IPS-NIHi7 (cell line): Measurements from ENCODE around the gene RPL36A.
A peak's percentile ranks its signal among the peaks of the same experiment; 100 is the strongest.

ENCODE experiments used
- DNase-seq: peaks from one replicate; pipeline ENCODE4 v3.0.0; 2012; ENCODE audit warnings: mixed read lengths; ENCODE audit errors: extremely low spot score

RPL36A gene

GRCh38 chrX:101390664-101391525 is at the start of gene RPL36A:
Gene RPL36A (plus strand): TSS chrX:101391011. CDS start chrX:101391044, 33 bp downstream.
- DNase-seq = peak; percentile 79

GRCh38 chrX:101347859-101348451 is 42.9 kb upstream of the RPL36A start:
- DNase-seq = no peak

GRCh38 chrX:101348452-101349192 is 42.2 kb upstream of the RPL36A start, which contains the start of gene TIMM8A:
Gene TIMM8A (minus strand): TSS chrX:101348742. CDS start chrX:101348664, 78 bp downstream.
- DNase-seq = peak; percentile 80

GRCh38 chrX:101349193-101349562 is 41.6 kb upstream of the RPL36A start:
- no peak for DNase-seq

- peak; percentile 15 for DNase-seq
Observed at GRCh38 chrX:101357166-101357795, 33.5 kb upstream of the RPL36A start.

- DNase-seq = no peak
Observed at GRCh38 chrX:101359966-101360365, 30.8 kb upstream of the RPL36A start.

- DNase-seq = no peak
Observed at GRCh38 chrX:101360390-101360789, 30.4 kb upstream of the RPL36A start.

GRCh38 chrX:101362116-101362515 is 28.7 kb upstream of the RPL36A start:
- no peak for DNase-seq

GRCh38 chrX:101362757-101363156 is 28.1 kb upstream of the RPL36A start:
- DNase-seq = no peak

GRCh38 chrX:101365301-101365795 is 25.5 kb upstream of the RPL36A start:
- DNase-seq = no peak

- DNase-seq = no peak
Observed at GRCh38 chrX:101368800-101369199, 22.0 kb upstream of the RPL36A start.

- no peak for DNase-seq
Observed at GRCh38 chrX:101369687-101370086, 21.1 kb upstream of the RPL36A start.

- DNase-seq = no peak
Observed at GRCh38 chrX:101370888-101371504, 19.8 kb upstream of the RPL36A start.

- DNase-seq = no peak
Observed at GRCh38 chrX:101377547-101377946, 13.3 kb upstream of the RPL36A start.

GRCh38 chrX:101383679-101384205 is 7.1 kb upstream of the RPL36A start:
- DNase-seq = no peak

- DNase-seq = no peak
Observed at GRCh38 chrX:101385026-101385684, 5.7 kb upstream of the RPL36A start.

- DNase-seq = peak; percentile 15
Observed at GRCh38 chrX:101385795-101386541, 4.8 kb upstream of the RPL36A start, which contains the start of gene BTK. Gene BTK (minus strand): TSS chrX:101386191. CDS start chrX:101375284, 10,907 bp downstream.

GRCh38 chrX:101386542-101386885 is 4.3 kb upstream of the RPL36A start:
- DNase-seq = no peak

- DNase-seq = no peak
Observed at GRCh38 chrX:101388604-101389003, 2.2 kb upstream of the RPL36A start.

GRCh38 chrX:101391831-101392230 is 1.0 kb downstream of the RPL36A start:
- no peak for DNase-seq
